Skin epidermis (tissue), 12 donors: Measurements from ENCODE around the gene TBC1D1.

ENCODE experiments used
- H3K27ac ChIP-seq, 21 experiments: fragments of 200-600 bp; sonication (generic) in 11 of 21; one replicate each; pipeline ENCODE4 v1.5.0; 2020; ENCODE audit warnings: mild to moderate bottlenecking in 3 of 21, inconsistent platforms in 2 of 21, moderate library complexity in 2 of 21
- H3K4me3 ChIP-seq, 7 experiments: fragments of 200-600 bp; sonication (generic) in 2 of 7; one replicate each; pipeline ENCODE4 v1.5.0; 2020; ENCODE audit warnings: inconsistent platforms in 2 of 7, mild to moderate bottlenecking in 2 of 7, moderate library complexity in 1 of 7

TBC1D1 gene

GRCh38 chr4:38185406-38186144, 294.7 kb downstream of the TBC1D1 start:
- Histone ChIP-seq H3K27ac (no peak overlapping the region), H3K4me3 (no peak overlapping the region)

- no peak overlapping the region for H3K27ac ChIP-seq
- no peak overlapping the region for H3K4me3 ChIP-seq
Observed at GRCh38 chr4:38188136-38188535, 297.3 kb downstream of the TBC1D1 start.

GRCh38 chr4:38188631-38189101, 297.8 kb downstream of the TBC1D1 start:
- no peak overlapping the region for H3K4me3 ChIP-seq
- no peak overlapping the region for H3K27ac ChIP-seq
